Fibroblast of pulmonary artery (primary cell): ENCODE measurements around the gene ACOX1.

Source experiments
- DNase-seq: peaks from one replicate; pipeline ENCODE4 v3.0.0-alpha.2; 2010; ENCODE audit warnings: low read depth
- H3K4me3 ChIP-seq: replicated peaks from 2 replicates; pipeline ENCODE4 v1.5.1; 2011; ENCODE audit warnings: low read depth, mild to moderate bottlenecking, control low read depth, low read length, moderate library complexity
- CTCF ChIP-seq: IDR thresholded peaks from 2 replicates; pipeline ENCODE4 v1.5.1; 2011; ENCODE audit warnings: mild to moderate bottlenecking, control low read depth, low read length, inconsistent platforms; ENCODE audit errors: missing control alignments

The ACOX1 gene

GRCh38 chr17:76022973-76023899 lies 44.3 kb upstream of the ACOX1 start:
- TF ChIP-seq CTCF: no peak
- DNase-seq: no peak
- no peak overlapping the region for H3K4me3 ChIP-seq

- no peak for TF ChIP-seq CTCF
- DNase-seq: no peak
These were observed 43.3 kb upstream of the ACOX1 start for GRCh38 chr17:76022285-76022684.

GRCh38 chr17:76019833-76020467 lies 41.0 kb upstream of the ACOX1 start:
- TF ChIP-seq CTCF: no peak
- H3K4me3 ChIP-seq: no peak overlapping the region
- no peak for DNase-seq

More at GRCh38 chr17:76022285-76022684, 43.3 kb upstream of the ACOX1 start:
- H3K4me3 ChIP-seq: no peak overlapping the region

GRCh38 chr17:76018801-76019200 lies 39.8 kb upstream of the ACOX1 start:
- no peak overlapping the region for H3K4me3 ChIP-seq
- TF ChIP-seq CTCF: no peak
- no peak for DNase-seq

GRCh38 chr17:76018340-76018680 lies 39.3 kb upstream of the ACOX1 start:
- TF ChIP-seq CTCF: no peak
- no peak overlapping the region for H3K4me3 ChIP-seq
- no peak for DNase-seq

- no peak for DNase-seq
- H3K4me3 ChIP-seq: no peak overlapping the region
These were observed 38.7 kb upstream of the ACOX1 start for GRCh38 chr17:76017481-76018339.

More at GRCh38 chr17:76017481-76018339, 38.7 kb upstream of the ACOX1 start:
- no peak for TF ChIP-seq CTCF
